ENCODE data around the gene SSTR4.
A peak's percentile ranks its signal among the peaks of the same experiment; 100 is the strongest.
"Not testable (repeated sequence)": the region's sequence is repeated elsewhere in the genome, so short reads cannot be mapped to it uniquely, and the experiment has no call there.

Gene SSTR4

DNA sequence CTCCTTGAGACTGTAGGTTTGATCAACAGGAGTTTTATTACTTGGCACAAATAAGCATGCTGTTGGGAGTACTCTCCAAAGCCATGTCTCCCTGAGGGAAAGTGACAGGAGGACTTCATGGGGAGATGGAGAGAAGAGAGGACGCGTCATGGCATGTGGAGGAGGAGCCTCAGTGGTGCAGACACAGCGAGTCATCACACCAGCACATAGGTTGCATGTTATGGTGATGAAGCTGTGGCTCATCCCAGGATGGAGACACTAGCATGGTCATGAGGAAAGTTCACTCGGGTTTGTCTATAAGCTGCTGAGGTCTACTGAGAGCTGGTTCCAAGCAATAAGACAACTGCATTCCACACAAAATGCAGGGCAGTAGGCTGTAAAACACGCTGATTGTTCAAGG is 13.2 kb upstream of the SSTR4 start:
- peak; percentile 59 for DNase-seq (ENCODE audit: low read depth)
- TF ChIP-seq, protein P1, sequence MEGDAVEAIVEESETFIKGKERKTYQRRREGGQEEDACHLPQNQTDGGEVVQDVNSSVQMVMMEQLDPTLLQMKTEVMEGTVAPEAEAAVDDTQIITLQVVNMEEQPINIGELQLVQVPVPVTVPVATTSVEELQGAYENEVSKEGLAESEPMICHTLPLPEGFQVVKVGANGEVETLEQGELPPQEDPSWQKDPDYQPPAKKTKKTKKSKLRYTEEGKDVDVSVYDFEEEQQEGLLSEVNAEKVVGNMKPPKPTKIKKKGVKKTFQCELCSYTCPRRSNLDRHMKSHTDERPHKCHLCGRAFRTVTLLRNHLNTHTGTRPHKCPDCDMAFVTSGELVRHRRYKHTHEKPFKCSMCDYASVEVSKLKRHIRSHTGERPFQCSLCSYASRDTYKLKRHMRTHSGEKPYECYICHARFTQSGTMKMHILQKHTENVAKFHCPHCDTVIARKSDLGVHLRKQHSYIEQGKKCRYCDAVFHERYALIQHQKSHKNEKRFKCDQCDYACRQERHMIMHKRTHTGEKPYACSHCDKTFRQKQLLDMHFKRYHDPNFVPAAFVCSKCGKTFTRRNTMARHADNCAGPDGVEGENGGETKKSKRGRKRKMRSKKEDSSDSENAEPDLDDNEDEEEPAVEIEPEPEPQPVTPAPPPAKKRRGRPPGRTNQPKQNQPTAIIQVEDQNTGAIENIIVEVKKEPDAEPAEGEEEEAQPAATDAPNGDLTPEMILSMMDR (conservative IDR thresholded peaks at IDR 0.05; ENCODE audit: control insufficient read depth, insufficient read depth, low read depth, low read length) = no peak
- no peak overlapping the region for H3K4me3 ChIP-seq (ENCODE audit: control insufficient read depth, low read depth, low read length)

GRCh38 chr20:23022849-23023248 is 12.3 kb upstream of the SSTR4 start:
- DNase-seq (ENCODE audit: low read depth) = no peak
- TF ChIP-seq, protein P1 (conservative IDR thresholded peaks at IDR 0.05; ENCODE audit: control insufficient read depth, insufficient read depth, low read depth, low read length) = no peak
- no peak overlapping the region for H3K4me3 ChIP-seq (ENCODE audit: control insufficient read depth, low read depth, low read length)

GRCh38 chr20:23023621-23024177 is 11.4 kb upstream of the SSTR4 start:
- H3K4me3 ChIP-seq (ENCODE audit: control insufficient read depth, low read depth, low read length) = no peak overlapping the region
- DNase-seq (ENCODE audit: low read depth) = no peak
- TF ChIP-seq, protein P1 (conservative IDR thresholded peaks at IDR 0.05; ENCODE audit: control insufficient read depth, insufficient read depth, low read depth, low read length) = no peak

- TF ChIP-seq, protein P1 (conservative IDR thresholded peaks at IDR 0.05; ENCODE audit: control insufficient read depth, insufficient read depth, low read depth, low read length) = no peak
- H3K4me3 ChIP-seq (ENCODE audit: control insufficient read depth, low read depth, low read length) = no peak overlapping the region
- DNase-seq (ENCODE audit: low read depth) = no peak
Measured at GRCh38 chr20:23024701-23025100, 10.4 kb upstream of the SSTR4 start.

GRCh38 chr20:23025503-23025902 is 9.6 kb upstream of the SSTR4 start:
- not testable (repeated sequence) for H3K4me3 ChIP-seq (ENCODE audit: control insufficient read depth, low read depth, low read length); DNase-seq (ENCODE audit: low read depth)

- no peak for DNase-seq (ENCODE audit: low read depth)
- no peak overlapping the region for H3K4me3 ChIP-seq (ENCODE audit: control insufficient read depth, low read depth, low read length)
- TF ChIP-seq, protein P1 (conservative IDR thresholded peaks at IDR 0.05; ENCODE audit: control insufficient read depth, insufficient read depth, low read depth, low read length) = no peak
Measured at GRCh38 chr20:23027721-23028120, 7.4 kb upstream of the SSTR4 start.

- TF ChIP-seq, protein P1 (conservative IDR thresholded peaks at IDR 0.05; ENCODE audit: control insufficient read depth, insufficient read depth, low read depth, low read length) = no peak
- H3K4me3 ChIP-seq (ENCODE audit: control insufficient read depth, low read depth, low read length) = no peak overlapping the region
- no peak for DNase-seq (ENCODE audit: low read depth)
Measured at GRCh38 chr20:23028392-23028791, 6.7 kb upstream of the SSTR4 start.
